ENCODE data around the gene NXT1.

The NXT1 gene

GRCh38 chr20:23308024-23308423 lies 42.6 kb upstream of the NXT1 start:
- TF ChIP-seq CTCF (conservative IDR thresholded peaks at IDR 0.05) = no peak
- TF ChIP-seq ZFX (IDR thresholded peaks at IDR 0.05) = no peak
- H3K27ac ChIP-seq = no peak overlapping the region

GRCh38 chr20:23308908-23309307 lies 41.7 kb upstream of the NXT1 start:
- TF ChIP-seq ZFX (IDR thresholded peaks at IDR 0.05) = no peak
- no peak for TF ChIP-seq CTCF (conservative IDR thresholded peaks at IDR 0.05)
- H3K27ac ChIP-seq = no peak overlapping the region

GRCh38 chr20:23309781-23310180 lies 40.8 kb upstream of the NXT1 start:
- TF ChIP-seq CTCF (conservative IDR thresholded peaks at IDR 0.05) (no peak), ZFX (IDR thresholded peaks at IDR 0.05) (no peak)
- no peak overlapping the region for H3K27ac ChIP-seq

- no peak overlapping the region for H3K27ac ChIP-seq
- TF ChIP-seq ZFX (IDR thresholded peaks at IDR 0.05) = no peak
- TF ChIP-seq CTCF (conservative IDR thresholded peaks at IDR 0.05) = no peak
Observed at GRCh38 chr20:23311947-23312506, 38.6 kb upstream of the NXT1 start.

GRCh38 chr20:23313271-23313670 lies 37.3 kb upstream of the NXT1 start:
- no peak overlapping the region for H3K27ac ChIP-seq
- TF ChIP-seq CTCF (conservative IDR thresholded peaks at IDR 0.05) (no peak), ZFX (IDR thresholded peaks at IDR 0.05) (no peak)

GRCh38 chr20:23314699-23315098 lies 35.9 kb upstream of the NXT1 start:
- TF ChIP-seq CTCF (conservative IDR thresholded peaks at IDR 0.05) = no peak
- no peak for TF ChIP-seq ZFX (IDR thresholded peaks at IDR 0.05)
- H3K27ac ChIP-seq = no peak overlapping the region

GRCh38 chr20:23315099-23315498 lies 35.5 kb upstream of the NXT1 start:
- H3K27ac ChIP-seq = no peak overlapping the region
- no peak for TF ChIP-seq ZFX (IDR thresholded peaks at IDR 0.05)
- no peak for TF ChIP-seq CTCF (conservative IDR thresholded peaks at IDR 0.05)

All from C4-2B (cell line).